ENCODE measurements around the gene HSPD1.
"Not testable (repeated sequence)": the region's sequence is repeated elsewhere in the genome, so short reads cannot be mapped to it uniquely, and the experiment has no call there.

The HSPD1 gene

GRCh38 chr2:197472166-197472565 lies 27.5 kb downstream of the HSPD1 start:
- TF ChIP-seq ZNF274 (IDR thresholded peaks at IDR 0.05; ENCODE audit: low read depth, low read length), result no peak
- H3K4me3 ChIP-seq (ENCODE audit: low read length), result no peak overlapping the region

- no peak for TF ChIP-seq ZNF274 (IDR thresholded peaks at IDR 0.05; ENCODE audit: low read depth, low read length)
- H3K4me3 ChIP-seq (ENCODE audit: low read length), result no peak overlapping the region
These were observed 35.5 kb downstream of the HSPD1 start for GRCh38 chr2:197464175-197464574.

GRCh38 chr2:197461057-197461456 lies 38.6 kb downstream of the HSPD1 start:
- TF ChIP-seq ZNF274 (IDR thresholded peaks at IDR 0.05; ENCODE audit: low read depth, low read length), result no peak

GRCh38 chr2:197460649-197461048 lies 39.0 kb downstream of the HSPD1 start:
- H3K4me3 ChIP-seq (ENCODE audit: low read length), result no peak overlapping the region
- TF ChIP-seq ZNF274 (IDR thresholded peaks at IDR 0.05; ENCODE audit: low read depth, low read length), result no peak

More at GRCh38 chr2:197461057-197461456, 38.6 kb downstream of the HSPD1 start:
- H3K4me3 ChIP-seq (ENCODE audit: low read length), result no peak overlapping the region

- no peak for TF ChIP-seq ZNF274 (IDR thresholded peaks at IDR 0.05; ENCODE audit: low read depth, low read length)
- no peak overlapping the region for H3K4me3 ChIP-seq (ENCODE audit: low read length)
These were observed 44.2 kb downstream of the HSPD1 start for GRCh38 chr2:197455428-197455827.

DNA sequence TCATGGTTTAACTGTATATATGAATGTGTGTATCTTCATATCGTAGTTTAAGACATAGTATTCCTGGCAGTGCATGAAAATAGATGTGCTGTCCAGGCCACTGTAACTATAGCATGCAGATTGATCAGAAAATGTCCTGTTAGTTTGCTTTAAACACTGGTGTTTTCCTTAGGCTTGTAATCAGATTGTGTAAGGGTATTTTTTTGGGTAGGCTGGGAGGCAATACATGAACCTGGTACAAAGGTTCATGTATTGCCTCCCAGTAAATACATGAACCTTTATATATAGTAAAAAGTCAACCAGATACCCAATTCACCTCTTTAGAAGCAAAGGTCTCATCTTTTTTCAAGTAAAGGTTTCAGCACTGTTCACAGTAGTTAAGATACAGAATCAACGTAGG lies 44.7 kb downstream of the HSPD1 start:
- TF ChIP-seq ZNF274 (IDR thresholded peaks at IDR 0.05; ENCODE audit: low read depth, low read length), result no peak
- H3K4me3 ChIP-seq (ENCODE audit: low read length), result peak overlapping the region; percentile 69; the same call in 1 of the 2 replicates

DNA sequence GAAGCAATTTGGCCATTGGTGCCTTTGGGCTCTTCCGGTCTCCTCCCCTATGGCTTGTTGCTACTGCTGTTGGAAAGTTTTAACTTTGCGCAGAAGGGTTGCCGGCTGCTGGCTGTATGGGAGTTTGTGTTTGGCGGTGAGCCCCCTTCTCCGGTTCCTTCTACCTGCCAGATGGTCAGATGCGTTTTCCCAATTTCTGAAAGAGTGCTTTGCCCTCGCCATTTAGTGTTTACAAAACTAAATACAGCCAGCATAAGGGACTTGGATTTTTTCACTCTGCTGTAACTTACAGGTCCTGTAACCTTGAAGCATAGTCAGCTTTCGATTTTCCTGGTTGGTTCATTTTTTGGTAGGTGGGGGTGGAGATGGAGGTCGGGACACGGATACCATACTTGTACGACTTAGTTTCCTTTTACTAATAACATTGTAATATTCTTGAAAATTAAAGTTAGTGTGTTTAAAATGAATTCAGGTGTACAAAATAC lies 45.7 kb downstream of the HSPD1 start:
- H3K4me3 ChIP-seq (ENCODE audit: low read length), result peak overlapping the region; percentile 69
- TF ChIP-seq ZNF274 (IDR thresholded peaks at IDR 0.05; ENCODE audit: low read depth, low read length), result no peak

GRCh38 chr2:197453123-197453913 lies 46.3 kb downstream of the HSPD1 start, which contains the start of gene COQ10B:
TSS of gene COQ10B (plus strand) at chr2:197453552. CDS start at chr2:197453561, 9 bp downstream.
- TF ChIP-seq ZNF274 (IDR thresholded peaks at IDR 0.05; ENCODE audit: low read depth, low read length), result no peak

GRCh38 chr2:197452754-197453122 lies 46.9 kb downstream of the HSPD1 start:
- H3K4me3 ChIP-seq (ENCODE audit: low read length), result peak overlapping the region; percentile 69
- no peak for TF ChIP-seq ZNF274 (IDR thresholded peaks at IDR 0.05; ENCODE audit: low read depth, low read length)

More at GRCh38 chr2:197453123-197453913, 46.3 kb downstream of the HSPD1 start, which contains the start of gene COQ10B:
- H3K4me3 ChIP-seq (ENCODE audit: low read length), result peak within 1 kb of the TSS; percentile 69

- not testable (repeated sequence) for H3K4me3 ChIP-seq (ENCODE audit: low read length)
These were observed 48.7 kb downstream of the HSPD1 start for GRCh38 chr2:197450935-197451358.

- no peak for TF ChIP-seq ZNF274 (IDR thresholded peaks at IDR 0.05; ENCODE audit: low read depth, low read length)
- H3K4me3 ChIP-seq (ENCODE audit: low read length), result no peak overlapping the region
These were observed 49.2 kb downstream of the HSPD1 start for GRCh38 chr2:197450465-197450864.

DNA sequence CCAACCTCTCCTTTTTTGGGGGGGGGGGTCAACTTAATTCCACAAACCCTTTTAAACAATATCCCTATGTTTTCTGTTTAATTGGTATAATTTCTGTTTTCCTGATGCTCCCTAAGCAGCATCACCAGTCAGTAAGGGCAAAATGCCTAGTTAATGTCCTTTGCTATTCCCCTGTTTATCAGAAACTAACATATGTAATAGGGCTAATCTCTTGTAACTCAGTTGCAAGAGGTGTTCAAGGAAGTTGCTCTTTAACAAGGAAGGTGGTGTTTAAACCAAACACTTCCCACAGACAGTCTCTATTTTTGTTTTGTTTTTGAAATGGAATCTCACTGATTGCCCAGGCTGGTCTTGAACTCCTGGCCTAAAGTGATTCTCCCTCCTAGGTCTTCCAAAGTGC lies 52.8 kb downstream of the HSPD1 start:
- TF ChIP-seq ZNF274 (IDR thresholded peaks at IDR 0.05; ENCODE audit: low read depth, low read length), result no peak
- no peak overlapping the region for H3K4me3 ChIP-seq (ENCODE audit: low read length)

DNA sequence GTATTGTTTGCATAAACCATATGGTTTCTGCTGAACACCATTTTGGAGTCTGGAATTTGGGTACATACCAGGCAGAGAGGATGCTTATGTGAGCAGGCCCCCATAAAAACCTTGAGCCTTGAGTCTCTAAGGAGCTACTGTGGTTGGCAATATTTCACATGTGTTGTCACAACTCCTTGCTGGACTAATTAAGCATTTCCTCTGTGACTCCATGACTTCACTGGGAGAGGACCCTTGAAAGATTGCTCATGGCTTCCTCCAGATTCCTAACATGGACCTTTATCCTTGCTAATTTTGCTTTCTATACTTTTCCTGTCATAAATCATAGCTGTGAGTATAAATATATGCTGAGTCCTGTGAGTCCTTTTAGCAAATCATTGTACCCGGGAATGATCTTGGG lies 53.9 kb downstream of the HSPD1 start:
- no peak overlapping the region for H3K4me3 ChIP-seq (ENCODE audit: low read length)
- no peak for TF ChIP-seq ZNF274 (IDR thresholded peaks at IDR 0.05; ENCODE audit: low read depth, low read length)

GRCh38 chr2:197442857-197443256 lies 56.8 kb downstream of the HSPD1 start:
- no peak overlapping the region for H3K4me3 ChIP-seq (ENCODE audit: low read length)
- no peak for TF ChIP-seq ZNF274 (IDR thresholded peaks at IDR 0.05; ENCODE audit: low read depth, low read length)

DNA sequence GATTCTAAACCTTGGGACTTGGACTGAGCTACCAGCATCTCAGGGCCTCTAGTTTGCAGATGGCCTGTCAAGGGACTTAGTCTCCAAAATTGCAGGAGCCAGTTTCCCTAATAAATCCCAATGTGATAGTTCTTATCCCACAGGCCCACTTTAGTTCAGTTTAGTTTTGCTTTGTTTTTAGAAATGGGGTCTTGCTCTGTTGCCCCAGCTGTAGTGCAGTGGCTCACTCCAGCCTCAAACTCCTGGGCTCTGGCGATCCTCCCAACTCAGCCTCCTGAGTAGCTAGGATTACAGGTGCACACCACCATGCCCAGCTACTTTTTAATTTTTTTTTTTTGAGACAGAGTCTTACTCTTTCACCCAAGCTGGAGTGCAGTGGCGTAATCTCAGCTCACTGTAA lies 62.3 kb downstream of the HSPD1 start:
- TF ChIP-seq ZNF274 (IDR thresholded peaks at IDR 0.05; ENCODE audit: low read depth, low read length), result no peak
- no peak overlapping the region for H3K4me3 ChIP-seq (ENCODE audit: low read length)

Measured in GM08714 (cell line).